Measurements from ENCODE around the gene NOP14.
"Not testable (repeated sequence)": the region's sequence is repeated elsewhere in the genome, so short reads cannot be mapped to it uniquely, and the experiment has no call there.

- TF ChIP-seq POLR2A (IDR thresholded peaks at IDR 0.05; ENCODE audit: low read length); GATA1 (IDR thresholded peaks at IDR 0.05; ENCODE audit: low read depth, low read length): not testable (repeated sequence)
These were observed 44.5 kb downstream of the NOP14 start for GRCh38 chr4:2918714-2919113.

All from erythroblast (primary cell).